ENCODE data around the gene SLAMF1.
"Not testable (repeated sequence)": the region's sequence is repeated elsewhere in the genome, so short reads cannot be mapped to it uniquely, and the experiment has no call there.

Gene SLAMF1

GRCh38 chr1:160664573-160665051, 17.8 kb upstream of the SLAMF1 start:
- DNase-seq: peak; percentile 29 to 62

- no peak for DNase-seq
Observed at GRCh38 chr1:160662910-160663309, 16.1 kb upstream of the SLAMF1 start.

GRCh38 chr1:160659566-160659965, 12.7 kb upstream of the SLAMF1 start:
- DNase-seq: no peak

GRCh38 chr1:160658814-160659193, 12.0 kb upstream of the SLAMF1 start:
- DNase-seq: no peak

- DNase-seq: no peak
Observed at GRCh38 chr1:160658162-160658813, 11.4 kb upstream of the SLAMF1 start.

GRCh38 chr1:160657250-160657781, 10.5 kb upstream of the SLAMF1 start:
- DNase-seq: no peak

GRCh38 chr1:160656737-160657136, 9.9 kb upstream of the SLAMF1 start:
- no peak for DNase-seq

GRCh38 chr1:160653620-160654016, 6.8 kb upstream of the SLAMF1 start:
- no peak for DNase-seq

- DNase-seq: no peak
Observed at GRCh38 chr1:160652924-160653619, 6.2 kb upstream of the SLAMF1 start.

GRCh38 chr1:160652065-160652641, 5.3 kb upstream of the SLAMF1 start:
- not testable (repeated sequence) for DNase-seq

DNA sequence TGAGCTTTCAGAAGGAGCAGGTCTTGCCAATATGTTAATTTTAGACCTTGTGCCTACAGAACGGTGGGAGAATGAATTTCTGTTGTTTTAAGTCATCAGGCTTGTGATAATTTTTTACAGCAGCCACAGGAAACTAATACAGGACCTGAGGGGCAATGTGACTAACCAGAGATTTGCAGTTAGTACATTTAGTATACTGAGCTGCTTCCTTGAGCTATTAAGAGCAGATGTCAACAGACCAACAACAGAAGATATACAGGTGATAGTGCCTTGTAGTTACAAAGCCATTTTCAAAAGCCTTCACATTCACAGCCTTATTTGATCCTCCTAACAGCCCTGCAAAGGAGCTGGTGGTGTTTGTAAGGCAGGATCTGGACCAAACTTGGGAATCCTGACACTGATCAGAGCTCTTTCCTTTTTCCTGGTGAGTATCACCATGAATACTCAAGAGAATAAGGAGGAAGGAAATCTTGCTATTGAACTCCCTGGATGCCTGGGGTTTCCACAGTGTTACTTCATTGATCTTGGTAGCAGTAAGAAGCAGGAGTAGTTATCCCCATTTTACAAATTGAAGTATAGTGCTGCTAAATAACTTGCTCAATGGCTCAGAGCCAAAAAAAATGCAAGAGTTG, 4.7 kb upstream of the SLAMF1 start:
- peak in 1 of 2 donors; percentile 6 for DNase-seq

DNA sequence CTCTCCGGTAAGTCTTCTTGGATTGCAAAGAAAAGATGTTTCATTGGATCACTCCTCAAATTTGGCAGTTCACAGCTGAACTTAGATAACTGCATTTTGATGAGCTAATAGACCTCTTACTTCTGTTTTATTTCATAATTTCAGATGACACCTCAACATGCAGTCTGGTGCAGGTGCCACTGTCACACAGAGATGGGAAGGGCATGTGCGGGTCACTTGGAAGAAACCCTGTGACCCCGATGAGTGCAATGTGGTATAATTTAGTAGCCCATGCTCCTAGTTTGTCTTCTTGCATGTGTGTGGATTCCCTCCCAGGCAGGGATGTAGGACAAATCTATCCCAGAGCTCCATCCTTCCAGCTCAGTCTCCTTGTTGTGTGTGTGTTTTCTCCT, 481 bp upstream of the SLAMF1 start:
- no peak for DNase-seq

- DNase-seq: no peak
Observed at GRCh38 chr1:160646180-160646579, 664 bp downstream of the SLAMF1 start.

- peak in 1 of 2 donors; percentile 19 for DNase-seq
Observed at GRCh38 chr1:160645386-160646130, 1.3 kb downstream of the SLAMF1 start.

DNA sequence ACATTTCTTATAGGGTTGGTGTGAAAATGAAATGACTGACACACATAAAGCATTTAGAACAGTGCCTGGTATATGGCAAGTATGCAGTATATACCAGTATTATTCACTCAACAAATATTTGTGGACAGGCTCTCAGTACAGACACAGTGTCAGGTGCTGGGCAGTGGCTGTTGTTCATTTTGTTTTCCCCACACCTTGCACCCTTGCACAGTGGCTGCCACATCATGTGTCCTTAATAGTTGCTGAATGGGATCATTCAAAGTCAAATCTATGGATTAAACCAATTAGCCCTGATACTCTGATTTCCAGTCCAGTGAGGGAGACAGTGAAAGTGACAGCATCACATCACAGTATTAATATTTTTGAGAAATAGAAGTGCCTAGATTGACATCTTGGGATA, 2.4 kb downstream of the SLAMF1 start:
- DNase-seq: no peak

DNA sequence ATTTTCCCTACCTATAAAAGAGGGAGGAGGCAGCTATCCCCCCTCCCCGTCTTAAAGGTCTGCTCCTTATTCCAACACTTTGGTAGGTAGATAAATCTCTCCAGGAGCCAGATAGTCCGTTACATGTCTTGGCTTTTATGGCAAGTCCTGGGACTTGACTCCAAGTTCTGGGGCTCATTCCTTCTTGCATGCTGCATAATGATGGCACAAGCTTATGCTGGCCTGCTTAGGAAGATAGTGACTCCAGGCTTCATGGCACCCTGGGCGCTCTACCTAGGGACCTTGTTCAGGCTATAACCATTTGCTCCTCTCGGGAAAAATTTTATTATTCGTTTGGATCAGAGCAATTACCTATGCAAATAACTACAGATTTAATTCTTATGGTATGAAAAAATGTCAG, 3.7 kb downstream of the SLAMF1 start:
- DNase-seq: peak in 1 of 2 donors; percentile 10

- DNase-seq: no peak
Observed at GRCh38 chr1:160642281-160642644, 4.6 kb downstream of the SLAMF1 start.

GRCh38 chr1:160641323-160642280, 5.2 kb downstream of the SLAMF1 start:
- peak in 1 of 2 donors; percentile 50 for DNase-seq

DNA sequence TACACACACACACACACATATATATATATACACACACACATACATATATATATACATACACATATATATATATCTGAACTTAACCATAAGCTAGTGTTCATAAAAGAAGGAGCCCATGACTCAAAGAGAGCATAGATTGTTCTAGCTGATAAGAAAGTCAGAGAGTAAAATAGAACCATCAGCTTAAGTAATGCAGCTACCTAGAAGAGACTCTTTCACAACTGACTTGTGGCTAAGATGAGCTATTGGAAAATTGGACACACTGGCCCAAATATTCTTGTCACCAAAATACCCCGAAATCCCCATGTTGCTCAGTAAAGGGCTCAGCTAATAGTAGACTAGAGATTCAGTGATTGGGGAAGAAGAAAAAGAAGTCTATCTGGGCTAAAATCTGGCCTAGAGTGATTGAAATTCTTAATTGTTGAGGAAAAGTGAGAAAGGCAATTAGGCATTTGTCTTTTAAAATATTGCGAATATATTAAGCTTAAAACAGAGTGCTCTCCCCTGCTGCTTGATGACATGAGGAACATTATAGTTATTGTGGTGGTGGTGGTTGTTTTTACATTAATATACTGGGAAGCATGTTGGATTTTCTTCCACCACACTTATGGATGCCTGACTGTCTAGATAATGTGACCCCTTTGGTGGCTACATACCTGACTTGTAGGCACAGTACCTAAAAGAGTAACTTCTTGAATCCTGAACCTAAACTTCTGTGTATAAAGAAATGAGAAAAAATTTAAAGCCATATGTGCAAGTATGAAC, 6.3 kb downstream of the SLAMF1 start:
- peak in 1 of 2 donors; percentile 67 for DNase-seq

DNA sequence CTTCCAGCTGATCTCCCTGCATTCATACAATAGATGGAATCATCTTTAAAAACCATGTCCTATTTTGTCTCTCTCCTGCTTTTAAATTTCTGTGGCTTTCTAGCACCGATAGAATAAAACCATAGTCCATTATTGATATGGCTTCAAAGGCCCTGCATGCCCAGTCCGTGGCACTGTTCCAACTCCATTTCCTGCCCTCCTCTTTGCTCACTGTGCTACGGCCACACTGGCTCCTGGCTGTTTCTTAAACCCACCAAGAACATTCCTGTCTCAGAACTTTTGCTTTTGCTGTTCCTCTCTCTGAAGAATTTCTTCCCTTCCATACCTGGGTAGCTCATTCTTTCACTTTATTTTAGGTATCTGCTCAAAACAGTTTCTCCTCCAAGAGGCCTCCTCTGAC, 7.2 kb downstream of the SLAMF1 start:
- peak in 1 of 2 donors; percentile 39 for DNase-seq

DNA sequence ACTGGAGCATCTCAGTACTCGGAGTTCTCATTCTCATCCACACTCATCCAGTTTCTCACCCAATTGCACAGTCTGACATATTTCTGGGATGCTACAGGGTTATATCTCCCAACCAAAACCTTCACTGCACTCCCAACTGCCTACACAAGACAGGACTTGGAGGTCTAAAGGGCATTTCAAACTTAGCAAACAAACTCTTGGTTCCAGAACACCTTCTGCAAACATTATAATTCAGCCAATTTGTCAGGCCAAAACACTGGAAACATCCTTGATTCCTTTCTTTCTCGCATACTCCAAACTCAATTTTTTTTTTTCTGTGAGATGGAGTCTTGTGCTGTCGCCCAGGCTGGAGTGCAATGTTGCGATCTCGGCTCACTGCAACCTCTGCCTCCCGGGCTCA, 7.9 kb downstream of the SLAMF1 start:
- DNase-seq: no peak
